ENCODE measurements around the gene CCDC134. TPM values are rescaled to one million over a fixed set of nuclear protein-coding genes. Genes with fewer than 3 reads are reported as not detected.
A peak's percentile ranks its signal among the peaks of the same experiment; 100 is the strongest.

The CCDC134 gene
- polyA plus RNA-seq, 1 donor (not counting 4 experiments of a cell fraction or from before 2014, with no cell fraction given), result 4.1 TPM

GRCh38 chr22:41836551-41836950 is 36.1 kb downstream of the CCDC134 start:
- Histone ChIP-seq H3K9me3 (ENCODE audit: control insufficient read depth, low read depth, low read length) (no peaks in the 10 kb centered on the region), H3K36me3 (ENCODE audit: control insufficient read depth in 2 of 2, extremely low read depth in 1 of 2, insufficient read depth in 2 of 2, low read length in 2 of 2) (peaks cover 3 to 23% of the 10 kb centered on the region in 2 experiments)

GRCh38 chr22:41838842-41839618 is 38.6 kb downstream of the CCDC134 start:
- Histone ChIP-seq H3K4me1 (ENCODE audit: control insufficient read depth, extremely low read depth, insufficient read depth, low read length) (peaks cover 74% of the 10 kb centered on the region), H3K4me3 (ENCODE audit: control insufficient read depth in 2 of 3, extremely low read depth in 1 of 3, insufficient read depth in 2 of 3, low read depth in 1 of 3, low read length in 3 of 3) (no peak overlapping the region), H3K79me2 (ENCODE audit: control insufficient read depth, insufficient read depth, low read length) (peaks cover 91% of the 10 kb centered on the region), H2AFZ (ENCODE audit: control insufficient read depth, low read length) (no peak overlapping the region), H3K27me3 (ENCODE audit: control insufficient read depth, extremely low read depth, insufficient read depth, low read length) (no peaks in the 10 kb centered on the region), H4K20me1 (ENCODE audit: control insufficient read depth, extremely low read depth, insufficient read depth, low read length) (peaks cover 6% of the 10 kb centered on the region), H3K9me1 (ENCODE audit: control insufficient read depth, extremely low read depth, insufficient read depth, low read length) (peaks cover 4% of the 10 kb centered on the region), H3K4me2 (ENCODE audit: control insufficient read depth, extremely low read depth, insufficient read depth, low read depth, low read length) (peak overlapping the region; percentile 35), H3K9me3 (ENCODE audit: control insufficient read depth, low read depth, low read length) (no peaks in the 10 kb centered on the region), H3K9ac (ENCODE audit: control insufficient read depth, extremely low read depth, insufficient read depth, low read length) (no peak overlapping the region), H3K36me3 (ENCODE audit: control insufficient read depth in 2 of 2, extremely low read depth in 1 of 2, insufficient read depth in 2 of 2, low read length in 2 of 2) (peaks cover 4 to 34% of the 10 kb centered on the region in 2 experiments), H3K27ac (ENCODE audit: control insufficient read depth, insufficient read depth, low read length) (peak overlapping the region; percentile 67)
- FAIRE-seq (peak; percentile 95), DNase-seq (ENCODE audit: low read depth, low spot score) (peak; percentile 63)
- dilution Hi-C loops (cut with MboI; ENCODE audit: extremely low pct_ligation_motif_present, low sequenced_read_pairs), result no loop called here
- TF ChIP-seq EZH2 (IDR thresholded peaks at IDR 0.05; ENCODE audit: low read length) (no peak), CTCF (optimal IDR thresholded peaks at IDR 0.05 in 1 of 3, IDR thresholded peaks at IDR 0.05 in 1 of 3, conservative IDR thresholded peaks at IDR 0.05 in 1 of 3; ENCODE audit: extremely low read depth in 1 of 3, insufficient read depth in 2 of 3, low read length in 3 of 3) (no peak)

More at GRCh38 chr22:41836551-41836950, 36.1 kb downstream of the CCDC134 start:
- no peak overlapping the region for H3K4me2 ChIP-seq (ENCODE audit: control insufficient read depth, extremely low read depth, insufficient read depth, low read depth, low read length)
- dilution Hi-C loops (cut with MboI; ENCODE audit: extremely low pct_ligation_motif_present, low sequenced_read_pairs), result no loop called here
- H3K27ac ChIP-seq (ENCODE audit: control insufficient read depth, insufficient read depth, low read length), result no peak overlapping the region
- TF ChIP-seq CTCF (optimal IDR thresholded peaks at IDR 0.05 in 1 of 3, IDR thresholded peaks at IDR 0.05 in 1 of 3, conservative IDR thresholded peaks at IDR 0.05 in 1 of 3; ENCODE audit: extremely low read depth in 1 of 3, insufficient read depth in 2 of 3, low read length in 3 of 3), result no peak
- no peak for TF ChIP-seq EZH2 (IDR thresholded peaks at IDR 0.05; ENCODE audit: low read length)
- peaks cover 3% of the 10 kb centered on the region for H3K9me1 ChIP-seq (ENCODE audit: control insufficient read depth, extremely low read depth, insufficient read depth, low read length)
- H2AFZ ChIP-seq (ENCODE audit: control insufficient read depth, low read length), result no peak overlapping the region
- DNase-seq (ENCODE audit: low read depth, low spot score) (no peak), FAIRE-seq (peak; percentile 56)
- peaks cover 67% of the 10 kb centered on the region for H3K4me1 ChIP-seq (ENCODE audit: control insufficient read depth, extremely low read depth, insufficient read depth, low read length)
- peaks cover 3% of the 10 kb centered on the region for H4K20me1 ChIP-seq (ENCODE audit: control insufficient read depth, extremely low read depth, insufficient read depth, low read length)
- H3K79me2 ChIP-seq (ENCODE audit: control insufficient read depth, insufficient read depth, low read length), result peaks cover 76% of the 10 kb centered on the region
- H3K4me3 ChIP-seq (ENCODE audit: control insufficient read depth in 2 of 3, extremely low read depth in 1 of 3, insufficient read depth in 2 of 3, low read depth in 1 of 3, low read length in 3 of 3), result no peak overlapping the region
- H3K9ac ChIP-seq (ENCODE audit: control insufficient read depth, extremely low read depth, insufficient read depth, low read length), result no peak overlapping the region
- no peaks in the 10 kb centered on the region for H3K27me3 ChIP-seq (ENCODE audit: control insufficient read depth, extremely low read depth, insufficient read depth, low read length)

Data from keratinocyte (primary cell).